Omental fat pad (tissue), 4 donors: ENCODE results near the gene TGFB1. TPM values are rescaled to one million over a fixed set of nuclear protein-coding genes. Genes with fewer than 3 reads are reported as not detected.
"Not testable (repeated sequence)": the region's sequence is repeated elsewhere in the genome, so short reads cannot be mapped to it uniquely, and the experiment has no call there.

Source experiments
- ATAC-seq: fragments of 150-250 bp; one replicate; pipeline ENCODE4 v1.9.1; 2016; ENCODE audit warnings: mild to moderate bottlenecking, moderate library complexity; ENCODE audit not compliant: low FRiP score
- DNase-seq: peaks from one replicate; pipeline ENCODE4 v3.0.0-alpha.2; 2019; ENCODE audit warnings: low spot score
- CTCF ChIP-seq, 3 donors: fragments of 450-650 bp; IDR thresholded peaks; one replicate each; pipeline ENCODE4 v1.5.1; 2016 to 2017; ENCODE audit warnings: antibody characterized with exemption in 3 of 3, mild to moderate bottlenecking in 3 of 3, moderate library complexity in 2 of 3
- total RNA-seq, 4 donors: library from RNA; depleted of rRNA; stranded (reverse); fragments of >200 nt; gene quantifications; one replicate each; pipeline ENCODE4 v1.1.0, GENCODE V29; 2016

Gene TGFB1
- total RNA-seq, 4 donors from 2014 or later = 17.6 to 43.0 (median 25.2) TPM

- DNase-seq (peak; percentile 96), ATAC-seq (peak; percentile 99)
- TF ChIP-seq CTCF (IDR thresholded peaks at IDR 0.05) = no peak
Measured at GRCh38 chr19:41397086-41398049, 43.6 kb upstream of the TGFB1 start, which contains the start of the genes BCKDHA and EXOSC5. Gene BCKDHA (plus strand): TSS chr19:41397818. CDS start chr19:41397828, 10 bp downstream. Gene EXOSC5 (minus strand): TSS chr19:41397359. CDS start chr19:41397328, 31 bp downstream.

GRCh38 chr19:41395355-41395754 is 41.6 kb upstream of the TGFB1 start:
- ATAC-seq (no peak), DNase-seq (no peak)
- no peak for TF ChIP-seq CTCF (IDR thresholded peaks at IDR 0.05)

DNA sequence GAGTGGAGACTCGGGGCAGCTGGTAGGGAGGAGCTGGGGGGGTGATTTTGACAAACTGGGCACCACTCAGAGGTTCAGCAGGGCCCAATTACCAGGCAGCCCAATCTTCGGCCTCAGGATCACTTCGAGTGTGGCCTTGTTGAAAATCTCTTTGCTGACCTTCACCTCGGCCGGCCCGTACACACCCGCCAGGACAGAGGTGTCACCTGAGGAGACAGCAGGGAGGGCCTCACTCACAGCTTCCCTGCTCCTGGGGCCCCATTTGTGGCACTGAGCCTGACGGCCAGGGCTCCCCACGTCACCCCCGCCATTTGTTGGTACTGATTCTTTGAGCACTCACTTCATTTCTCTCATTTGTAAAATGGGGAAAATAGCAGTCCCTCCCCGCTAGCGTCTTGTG is 39.1 kb upstream of the TGFB1 start:
- DNase-seq (no peak), ATAC-seq (no peak)
- TF ChIP-seq CTCF (IDR thresholded peaks at IDR 0.05) = no peak

- TF ChIP-seq CTCF (IDR thresholded peaks at IDR 0.05) = no peak
- ATAC-seq (no peak), DNase-seq (no peak)
Measured at GRCh38 chr19:41391618-41392017, 37.9 kb upstream of the TGFB1 start.

- peak; percentile 32 for DNase-seq
- peak; percentile 90 for ATAC-seq
Measured at GRCh38 chr19:41386442-41386841, 32.7 kb upstream of the TGFB1 start.

DNA sequence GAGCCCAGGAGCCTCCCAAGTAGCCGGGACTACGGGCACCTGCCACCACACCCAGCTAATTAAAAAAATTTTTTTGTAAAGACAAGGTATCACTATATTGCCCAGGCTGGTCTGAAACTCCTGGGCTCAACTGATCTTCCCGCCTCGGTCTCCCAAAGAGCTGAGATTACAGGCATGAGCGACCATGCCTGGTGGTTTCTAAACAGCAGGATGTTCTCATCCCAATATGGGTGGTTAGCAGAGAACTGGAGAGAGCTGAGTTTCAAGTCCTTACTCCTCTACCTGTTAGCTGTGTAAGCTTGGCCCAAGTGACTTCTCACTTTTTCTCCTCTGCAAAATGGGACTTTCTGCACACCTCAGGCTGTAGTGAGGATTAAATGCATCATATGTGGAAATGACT is 30.6 kb upstream of the TGFB1 start:
- ATAC-seq = no peak
- DNase-seq = no peak
- no peak for TF ChIP-seq CTCF (IDR thresholded peaks at IDR 0.05)

More at GRCh38 chr19:41386442-41386841, 32.7 kb upstream of the TGFB1 start:
- TF ChIP-seq CTCF (IDR thresholded peaks at IDR 0.05) = no peak

DNA sequence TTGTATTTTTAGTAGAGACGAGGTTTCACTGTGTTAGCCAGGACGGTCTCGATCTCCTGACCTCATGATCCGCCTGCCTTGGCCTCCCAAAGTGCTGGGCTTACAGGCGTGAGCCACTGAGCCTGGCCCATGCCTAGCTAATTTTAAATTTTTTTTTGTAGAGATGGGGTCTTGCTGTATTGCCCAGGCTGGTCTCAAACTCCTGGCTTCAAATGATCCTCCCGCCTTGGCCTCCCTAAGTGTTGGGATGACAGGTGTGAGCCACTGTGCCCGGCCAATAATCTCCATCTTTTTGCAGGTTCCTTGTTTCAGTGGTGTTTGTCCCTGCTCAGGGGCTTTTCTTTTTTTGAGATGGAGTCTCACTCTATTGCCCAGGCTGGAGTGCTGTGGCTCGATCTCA is 27.8 kb upstream of the TGFB1 start:
- ATAC-seq, DNase-seq: not testable (repeated sequence)
